HG02884 (cell line): ENCODE results near the gene PPP1R15B.

Experiments
- ATAC-seq: cut with Tn5 transposase; IDR thresholded peaks from one replicate; pipeline ENCODE4 v1.9.1; 2021; ENCODE audit warnings: mild to moderate bottlenecking, moderate library complexity; ENCODE audit not compliant: unreplicated experiment

Gene PPP1R15B

GRCh38 chr1:204368996-204369726, 42.5 kb downstream of the PPP1R15B start:
- no peak for ATAC-seq

- ATAC-seq: no peak
Measured at GRCh38 chr1:204367956-204368355, 43.7 kb downstream of the PPP1R15B start.

GRCh38 chr1:204367193-204367858, 44.3 kb downstream of the PPP1R15B start:
- no peak for ATAC-seq

GRCh38 chr1:204366759-204367158, 44.9 kb downstream of the PPP1R15B start:
- no peak for ATAC-seq

GRCh38 chr1:204363335-204364114, 48.1 kb downstream of the PPP1R15B start:
- ATAC-seq: no peak

- ATAC-seq: no peak
Measured at GRCh38 chr1:204362984-204363334, 48.7 kb downstream of the PPP1R15B start.

GRCh38 chr1:204361781-204362180, 49.8 kb downstream of the PPP1R15B start:
- ATAC-seq: no peak

- no peak for ATAC-seq
Measured at GRCh38 chr1:204361341-204361771, 50.3 kb downstream of the PPP1R15B start.

GRCh38 chr1:204360314-204360713, 51.3 kb downstream of the PPP1R15B start:
- no peak for ATAC-seq

- no peak for ATAC-seq
Measured at GRCh38 chr1:204359474-204360255, 52.0 kb downstream of the PPP1R15B start, which contains the start of gene PLEKHA6. Gene PLEKHA6 (minus strand): TSS chr1:204359929. CDS start chr1:204273727, 86,202 bp downstream.

GRCh38 chr1:204359131-204359473, 52.5 kb downstream of the PPP1R15B start:
- ATAC-seq: no peak

GRCh38 chr1:204358605-204359004, 53.0 kb downstream of the PPP1R15B start:
- ATAC-seq: no peak

GRCh38 chr1:204357551-204358490, 53.8 kb downstream of the PPP1R15B start:
- ATAC-seq: no peak

- no peak for ATAC-seq
Measured at GRCh38 chr1:204356997-204357396, 54.6 kb downstream of the PPP1R15B start.

- ATAC-seq: no peak
Measured at GRCh38 chr1:204355913-204356312, 55.7 kb downstream of the PPP1R15B start.

GRCh38 chr1:204354579-204354978, 57.0 kb downstream of the PPP1R15B start:
- no peak for ATAC-seq
